ENCODE data around the gene TMC3. TPM values are rescaled to one million over a fixed set of nuclear protein-coding genes. Genes with fewer than 3 reads are reported as not detected.
A peak's percentile ranks its signal among the peaks of the same experiment; 100 is the strongest.

TMC3 gene
- total and polyA plus RNA-seq, 7 donors, result 0.25 to 0.82 (median 0.68) TPM; not detected in 2

- no peak for DNase-seq
- H3K9me3 ChIP-seq, result no peaks in the 10 kb centered on the region
- TF ChIP-seq POLR2AphosphoS5 (IDR thresholded peaks at IDR 0.05) (no peak), EP300 (IDR thresholded peaks at IDR 0.05) (no peak), CTCF (IDR thresholded peaks at IDR 0.05) (no peak)
- WGBS, 2 donors, result 57 to 72% methylated on average over 10 of the region's 10 CpGs
- peaks cover 0 to 8% (median 0%) of the 10 kb centered on the region in 4 donors for H3K4me1 ChIP-seq
- H3K27ac ChIP-seq, result no peak overlapping the region
- peaks cover 0 to 3% (median 0%) of the 10 kb centered on the region in 3 donors for H3K27me3 ChIP-seq
- no peaks in the 10 kb centered on the region for H3K36me3 ChIP-seq
- no peak overlapping the region for H3K4me3 ChIP-seq
- intact Hi-C loops (cut with DNase I), result loop anchor here (10.0 kb wide), 1 partner anchor 293 kb away; no protein-coding TSS in a partner anchor
Measured at GRCh38 chr15:81407718-81408117, 33.7 kb upstream of the TMC3 start.

GRCh38 chr15:81407176-81407575 lies 33.2 kb upstream of the TMC3 start:
- no peak overlapping the region for H3K4me3 ChIP-seq
- intact Hi-C loops (cut with DNase I), result loop anchor here (10.0 kb wide), 1 partner anchor 292 kb away; no protein-coding TSS in a partner anchor
- no peak for DNase-seq
- H3K27me3 ChIP-seq, result peaks cover 0 to 3% (median 0%) of the 10 kb centered on the region in 3 donors
- H3K36me3 ChIP-seq, result no peaks in the 10 kb centered on the region
- H3K27ac ChIP-seq, result no peak overlapping the region
- 38 to 63% methylated on average over 1 of the region's 1 CpG for WGBS, 2 donors
- TF ChIP-seq POLR2AphosphoS5 (IDR thresholded peaks at IDR 0.05), result no peak
- H3K9me3 ChIP-seq, result no peaks in the 10 kb centered on the region
- H3K4me1 ChIP-seq, result peaks cover 0 to 8% (median 0%) of the 10 kb centered on the region in 4 donors

GRCh38 chr15:81400640-81401236 lies 26.7 kb upstream of the TMC3 start:
- Histone ChIP-seq H3K9me3 (no peaks in the 10 kb centered on the region), H3K4me3 (no peak overlapping the region), H3K27ac (no peak overlapping the region), H3K4me1 (no peaks in the 10 kb centered on the region), H3K27me3 (no peaks in the 10 kb centered on the region), H3K36me3 (no peaks in the 10 kb centered on the region)
- TF ChIP-seq POLR2AphosphoS5 (IDR thresholded peaks at IDR 0.05) (no peak), CTCF (IDR thresholded peaks at IDR 0.05) (peak; percentile 50 to 72 (median 68))
- intact Hi-C loops (cut with DNase I), result loop anchor here (1.0 to 10.0 kb wide), 2 partner anchors 125 to 286 kb away; no protein-coding TSS in a partner anchor
- 13 to 28% methylated on average over 6 of the region's 6 CpGs for WGBS, 2 donors
- DNase-seq, result no peak

- no peak overlapping the region for H3K27ac ChIP-seq
- TF ChIP-seq EP300 (IDR thresholded peaks at IDR 0.05) (no peak), POLR2AphosphoS5 (IDR thresholded peaks at IDR 0.05) (peak in 3 of 4 donors; percentile 9 to 53 (median 32))
- no peaks in the 10 kb centered on the region for H3K36me3 ChIP-seq
- no peaks in the 10 kb centered on the region for H3K9me3 ChIP-seq
- DNase-seq, result no peak
- H3K4me1 ChIP-seq, result no peaks in the 10 kb centered on the region
- H3K27me3 ChIP-seq, result no peaks in the 10 kb centered on the region
- 14 to 57% methylated on average over 5 of the region's 5 CpGs for WGBS, 2 donors
- no peak overlapping the region for H3K4me3 ChIP-seq
- intact Hi-C loops (cut with DNase I), result loop anchor here (5.0 kb wide), 1 partner anchor 62 kb away; no protein-coding TSS in a partner anchor
Measured at GRCh38 chr15:81398910-81399551, 25.0 kb upstream of the TMC3 start.

GRCh38 chr15:81398456-81398855 lies 24.4 kb upstream of the TMC3 start:
- Histone ChIP-seq H3K27ac (no peak overlapping the region), H3K4me1 (no peaks in the 10 kb centered on the region), H3K9me3 (no peaks in the 10 kb centered on the region), H3K4me3 (no peak overlapping the region), H3K36me3 (no peaks in the 10 kb centered on the region), H3K27me3 (no peaks in the 10 kb centered on the region)
- intact Hi-C loops (cut with DNase I), result loop anchor here (5.0 kb wide), 1 partner anchor 61 kb away; no protein-coding TSS in a partner anchor
- no peak for DNase-seq
- TF ChIP-seq EP300 (IDR thresholded peaks at IDR 0.05), result no peak
- no peak for TF ChIP-seq CTCF (IDR thresholded peaks at IDR 0.05)
- no peak for TF ChIP-seq POLR2A (IDR thresholded peaks at IDR 0.05)
- WGBS, 2 donors, result 64 to 80% methylated on average over 3 of the region's 3 CpGs

All from sigmoid colon (tissue), 7 donors.